NCI-H2196 (cell line): ENCODE measurements around the gene AP3S2.
"Not testable (repeated sequence)": the region's sequence is repeated elsewhere in the genome, so short reads cannot be mapped to it uniquely, and the experiment has no call there.

ENCODE experiments used
- DNase-seq: peaks from one replicate; lab custom pipeline; 2025; ENCODE audit not compliant: unreplicated experiment; lab: John Stamatoyannopoulos, UW

The AP3S2 gene

GRCh38 chr15:89783861-89784685 lies 109.7 kb downstream of the AP3S2 start:
- no peak for DNase-seq

- no peak for DNase-seq
These were observed 110.5 kb downstream of the AP3S2 start for GRCh38 chr15:89783111-89783860.

- not testable (repeated sequence) for DNase-seq
These were observed 111.2 kb downstream of the AP3S2 start for GRCh38 chr15:89782619-89782950.

- no peak for DNase-seq
These were observed 111.7 kb downstream of the AP3S2 start for GRCh38 chr15:89781891-89782618.

GRCh38 chr15:89781055-89781454 lies 112.7 kb downstream of the AP3S2 start:
- no peak for DNase-seq

GRCh38 chr15:89780601-89781000 lies 113.2 kb downstream of the AP3S2 start:
- DNase-seq = no peak
